SKM-1 treated with dmso at 0.1 percent for 144 hours (cell line): ENCODE data around the gene DDAH1.
A peak's percentile ranks its signal among the peaks of the same experiment; 100 is the strongest.
"Not testable (repeated sequence)": the region's sequence is repeated elsewhere in the genome, so short reads cannot be mapped to it uniquely, and the experiment has no call there.

Experiments used
- DNase-seq: peaks from one replicate; lab custom pipeline; 2025; ENCODE audit not compliant: unreplicated experiment; lab: John Stamatoyannopoulos, UW

Gene DDAH1

GRCh38 chr1:85471558-85471957 is 6.6 kb upstream of the DDAH1 start:
- no peak for DNase-seq

- not testable (repeated sequence) for DNase-seq
Measured at GRCh38 chr1:85470130-85470529, 5.2 kb upstream of the DDAH1 start.

- DNase-seq: no peak
Measured at GRCh38 chr1:85467929-85468540, 3.1 kb upstream of the DDAH1 start.

DNA sequence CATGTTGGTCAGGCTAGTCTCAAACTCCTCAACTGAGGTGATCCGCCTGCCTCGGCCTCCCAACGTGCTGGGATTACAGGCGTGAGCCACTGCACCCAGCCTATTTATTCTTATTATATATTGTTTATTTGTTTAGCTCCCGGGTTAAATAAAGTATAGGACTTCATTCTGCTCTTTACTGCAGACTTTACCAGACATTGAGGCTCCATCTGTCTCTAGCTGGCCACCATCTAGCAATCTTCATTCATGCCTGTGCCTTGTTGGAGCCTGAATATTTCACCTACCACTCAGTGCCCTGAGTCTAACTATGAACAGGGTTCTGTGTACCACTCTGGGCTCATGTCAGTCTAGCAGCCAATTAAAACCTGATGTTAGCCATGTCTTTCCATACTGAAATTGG is 2.1 kb upstream of the DDAH1 start:
- no peak for DNase-seq

- no peak for DNase-seq
Measured at GRCh38 chr1:85465786-85466134, 801 bp upstream of the DDAH1 start.

- DNase-seq: peak; percentile 46
Measured at GRCh38 chr1:85464497-85465098, 361 bp downstream of the DDAH1 start.

DNA sequence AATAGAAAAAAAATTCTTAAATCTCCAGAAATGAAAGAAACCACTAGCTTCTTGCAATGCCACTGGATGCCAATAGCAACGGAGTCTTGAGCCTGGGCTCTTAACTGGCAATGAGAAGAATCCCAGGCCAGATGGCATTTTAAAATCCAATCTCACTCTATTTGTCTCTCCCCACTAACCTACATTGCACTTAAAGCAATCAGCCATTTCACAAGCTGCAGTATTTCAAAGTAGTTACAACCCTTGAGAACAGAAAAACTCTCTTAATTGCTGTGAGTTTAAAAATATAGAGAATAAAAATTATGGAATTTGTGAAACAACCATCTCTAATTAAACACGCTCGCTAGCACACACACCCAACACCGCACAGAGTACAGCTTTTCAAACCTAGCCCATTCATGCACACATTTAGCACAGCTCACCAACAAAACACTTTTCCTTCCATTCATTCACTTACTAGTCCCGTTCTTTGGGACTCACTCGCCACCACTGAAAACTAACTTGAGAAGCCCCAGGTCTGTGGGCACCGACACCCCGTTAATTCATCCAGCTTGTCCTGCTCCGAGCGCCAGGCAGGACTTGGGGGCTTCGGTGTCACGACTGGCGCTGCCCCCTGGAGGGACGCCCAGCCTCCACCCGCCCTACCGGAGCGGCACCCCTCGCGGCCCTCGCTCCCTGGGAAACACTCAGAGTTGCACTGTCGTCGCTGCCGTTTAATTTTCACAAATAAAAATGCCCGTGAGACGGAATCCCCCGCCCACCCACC is 1.0 kb downstream of the DDAH1 start:
- no peak for DNase-seq

GRCh38 chr1:85462931-85463649 is 1.9 kb downstream of the DDAH1 start:
- no peak for DNase-seq

- DNase-seq: no peak
Measured at GRCh38 chr1:85461216-85461918, 3.6 kb downstream of the DDAH1 start.

GRCh38 chr1:85460555-85461088 is 4.3 kb downstream of the DDAH1 start:
- no peak for DNase-seq

- DNase-seq: no peak
Measured at GRCh38 chr1:85459290-85459689, 5.7 kb downstream of the DDAH1 start.

GRCh38 chr1:85454214-85454613 is 10.7 kb downstream of the DDAH1 start:
- no peak for DNase-seq

- DNase-seq: no peak
Measured at GRCh38 chr1:85453640-85454194, 11.2 kb downstream of the DDAH1 start.

DNA sequence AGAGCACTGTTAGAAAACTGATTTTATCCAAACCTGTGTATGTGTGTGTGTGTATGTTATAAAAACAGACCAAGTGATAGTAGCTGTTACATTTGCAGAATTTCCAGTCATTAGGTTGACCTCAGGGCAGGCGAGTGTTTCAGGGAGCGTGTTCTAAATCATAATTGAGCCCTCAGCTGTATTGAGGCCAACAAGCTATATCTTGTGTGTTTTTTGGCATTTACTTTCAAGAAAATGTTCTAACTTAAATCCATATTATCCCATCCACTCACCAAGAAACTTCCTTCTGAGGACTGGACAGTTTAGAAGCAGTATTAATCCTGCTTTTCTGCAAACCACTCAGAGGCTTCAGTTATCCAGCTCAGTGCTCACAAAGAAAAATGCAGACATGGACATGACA is 12.0 kb downstream of the DDAH1 start:
- no peak for DNase-seq

- no peak for DNase-seq
Measured at GRCh38 chr1:85451236-85451830, 13.6 kb downstream of the DDAH1 start.

DNA sequence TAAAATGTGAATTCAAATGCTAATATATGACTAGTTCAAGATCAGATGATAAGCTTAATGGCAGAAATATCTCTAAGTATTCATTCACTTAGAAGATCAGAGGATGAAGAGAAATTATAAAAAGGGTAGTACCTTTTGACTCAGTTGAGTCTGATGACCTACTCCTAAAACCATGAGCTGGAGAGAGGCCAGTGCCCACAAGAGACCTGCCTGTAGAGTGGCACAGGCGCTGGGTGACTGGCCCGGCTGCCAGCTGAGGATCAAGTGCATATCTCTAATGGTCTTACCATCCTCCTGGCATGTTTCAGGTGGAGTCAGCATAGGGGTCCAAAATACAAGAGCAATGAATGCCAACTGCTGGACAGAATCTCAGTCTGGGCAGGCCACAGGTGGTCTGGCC is 14.1 kb downstream of the DDAH1 start:
- no peak for DNase-seq

- DNase-seq: no peak
Measured at GRCh38 chr1:85449356-85449755, 15.6 kb downstream of the DDAH1 start.

- DNase-seq: no peak
Measured at GRCh38 chr1:85448358-85448757, 16.6 kb downstream of the DDAH1 start.

- DNase-seq: no peak
Measured at GRCh38 chr1:85447006-85447943, 17.7 kb downstream of the DDAH1 start.
